Esophagus muscularis mucosa (tissue), 4 donors: ENCODE results near the gene C16orf78. TPM values are rescaled to one million over a fixed set of nuclear protein-coding genes. Genes with fewer than 3 reads are reported as not detected.

Source experiments
- DNase-seq: peaks from one replicate; pipeline ENCODE4 v3.0.0-alpha.2; 2017; ENCODE audit errors: extremely low spot score
- H3K27ac ChIP-seq, 4 donors: fragments of 200-600 bp; sonication (generic); replicated peaks in 1 of 4; 1 replicate in 3 of 4; 2 replicates in 1 of 4; pipeline ENCODE4 v1.5.1; 2016 to 2019; ENCODE audit warnings: mild to moderate bottlenecking in 1 of 4
- H3K27me3 ChIP-seq, 4 donors: fragments of 200-600 bp; sonication (generic); one replicate each; pipeline versions ENCODE4 v1.5.1 to v1.6.0; 2016 to 2019
- H3K36me3 ChIP-seq, 4 donors: fragments of 200-600 bp; sonication (generic); one replicate each; pipeline ENCODE4 v1.5.1; 2016 to 2019
- H3K4me1 ChIP-seq, 4 donors: fragments of 200-600 bp; sonication (generic); one replicate each; pipeline ENCODE4 v1.5.1; 2016 to 2019
- H3K4me3 ChIP-seq, 4 donors: fragments of 200-600 bp; sonication (generic); 1 replicate in 2 of 4; 2 replicates in 2 of 4; pipeline ENCODE4 v1.5.1; 2016 to 2019; ENCODE audit warnings: mild to moderate bottlenecking in 4 of 4, moderate library complexity in 1 of 4
- H3K9me3 ChIP-seq, 4 donors: fragments of 200-600 bp; sonication (generic); 1 replicate in 3 of 4; 2 replicates in 1 of 4; pipeline ENCODE4 v1.5.1; 2016 to 2019
- EP300 ChIP-seq: sonication (generic); formaldehyde crosslinking; IDR thresholded peaks from one replicate; pipeline ENCODE4 v1.6.1; 2017; ENCODE audit warnings: antibody characterized with exemption
- POLR2A ChIP-seq: fragments of 450-650 bp; IDR thresholded peaks from one replicate; pipeline ENCODE4 v1.6.1; 2017; ENCODE audit warnings: antibody characterized with exemption, moderate library complexity, mild to moderate bottlenecking, low read depth
- POLR2AphosphoS5 ChIP-seq, 2 donors: sonication (generic); formaldehyde crosslinking; IDR thresholded peaks; one replicate each; pipeline ENCODE4 v1.6.1; 2017; ENCODE audit warnings: antibody characterized with exemption in 2 of 2
- WGBS: methylation state at CpG from one replicate; pipeline ENCODE4 v1.1.5; 2018; 5-methylcytosine and 5-hydroxymethylcytosine counted together
- intact Hi-C: fragments of 100-400 bp; cut with DNase I; formaldehyde crosslinking; loops from one replicate; pipeline ENCODE4 v1.15.1; 2023
- total RNA-seq, 4 donors: library from RNA; depleted of rRNA; stranded (reverse); fragments of >200 nt; gene quantifications; one replicate each; pipeline versions ENCODE4 v1.1.0 to v1.2.1, GENCODE V29; 2016
- TF ChIP-seq, protein P1 (sequence below), 3 experiments: fragments of 200-600 bp in 2 of 3; fragments of 450-650 bp in 1 of 3; sonication (generic) in 2 of 3; IDR thresholded peaks; one replicate each; pipeline ENCODE4 v1.5.1; 2017 to 2019; ENCODE audit warnings: antibody characterized with exemption in 3 of 3, mild to moderate bottlenecking in 2 of 3, moderate library complexity in 1 of 3

The C16orf78 gene
- total RNA-seq, 4 donors from 2014 or later = not detected

DNA sequence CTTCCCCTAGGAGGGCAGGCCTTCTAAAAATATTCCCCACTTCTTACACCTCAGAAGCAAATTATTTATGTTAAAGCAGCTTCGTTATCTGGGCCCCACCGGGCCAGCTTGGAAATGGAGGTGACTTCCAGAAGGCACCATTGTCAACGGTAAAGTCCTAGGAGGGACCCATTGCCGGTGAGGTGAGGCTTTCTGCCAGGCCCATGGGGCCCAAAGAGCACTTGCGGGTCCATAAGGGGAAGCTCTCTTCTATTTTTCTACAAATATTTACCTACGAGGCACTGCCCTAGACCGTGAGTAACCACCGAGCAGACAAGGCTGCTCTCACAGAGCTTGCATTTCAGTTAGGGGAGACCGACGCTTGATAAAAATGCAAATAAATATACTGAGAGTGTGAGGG, 41.5 kb downstream of the C16orf78 start:
- Histone ChIP-seq H3K27ac (no peak overlapping the region), H3K4me1 (peaks cover 0 to 6% (median 0%) of the 10 kb centered on the region in 4 donors), H3K36me3 (no peaks in the 10 kb centered on the region), H3K9me3 (no peaks in the 10 kb centered on the region), H3K27me3 (peaks cover 0 to 7% (median 0%) of the 10 kb centered on the region in 4 donors), H3K4me3 (no peak overlapping the region)
- WGBS = 92% methylated on average over 10 of the region's 10 CpGs
- intact Hi-C loops = no loop called here
- TF ChIP-seq POLR2A (no peak), EP300 (no peak), POLR2AphosphoS5 (IDR thresholded peaks at IDR 0.05) (no peak)
- TF ChIP-seq, protein P1, sequence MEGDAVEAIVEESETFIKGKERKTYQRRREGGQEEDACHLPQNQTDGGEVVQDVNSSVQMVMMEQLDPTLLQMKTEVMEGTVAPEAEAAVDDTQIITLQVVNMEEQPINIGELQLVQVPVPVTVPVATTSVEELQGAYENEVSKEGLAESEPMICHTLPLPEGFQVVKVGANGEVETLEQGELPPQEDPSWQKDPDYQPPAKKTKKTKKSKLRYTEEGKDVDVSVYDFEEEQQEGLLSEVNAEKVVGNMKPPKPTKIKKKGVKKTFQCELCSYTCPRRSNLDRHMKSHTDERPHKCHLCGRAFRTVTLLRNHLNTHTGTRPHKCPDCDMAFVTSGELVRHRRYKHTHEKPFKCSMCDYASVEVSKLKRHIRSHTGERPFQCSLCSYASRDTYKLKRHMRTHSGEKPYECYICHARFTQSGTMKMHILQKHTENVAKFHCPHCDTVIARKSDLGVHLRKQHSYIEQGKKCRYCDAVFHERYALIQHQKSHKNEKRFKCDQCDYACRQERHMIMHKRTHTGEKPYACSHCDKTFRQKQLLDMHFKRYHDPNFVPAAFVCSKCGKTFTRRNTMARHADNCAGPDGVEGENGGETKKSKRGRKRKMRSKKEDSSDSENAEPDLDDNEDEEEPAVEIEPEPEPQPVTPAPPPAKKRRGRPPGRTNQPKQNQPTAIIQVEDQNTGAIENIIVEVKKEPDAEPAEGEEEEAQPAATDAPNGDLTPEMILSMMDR (IDR thresholded peaks at IDR 0.05) = no peak
- no peak for DNase-seq

DNA sequence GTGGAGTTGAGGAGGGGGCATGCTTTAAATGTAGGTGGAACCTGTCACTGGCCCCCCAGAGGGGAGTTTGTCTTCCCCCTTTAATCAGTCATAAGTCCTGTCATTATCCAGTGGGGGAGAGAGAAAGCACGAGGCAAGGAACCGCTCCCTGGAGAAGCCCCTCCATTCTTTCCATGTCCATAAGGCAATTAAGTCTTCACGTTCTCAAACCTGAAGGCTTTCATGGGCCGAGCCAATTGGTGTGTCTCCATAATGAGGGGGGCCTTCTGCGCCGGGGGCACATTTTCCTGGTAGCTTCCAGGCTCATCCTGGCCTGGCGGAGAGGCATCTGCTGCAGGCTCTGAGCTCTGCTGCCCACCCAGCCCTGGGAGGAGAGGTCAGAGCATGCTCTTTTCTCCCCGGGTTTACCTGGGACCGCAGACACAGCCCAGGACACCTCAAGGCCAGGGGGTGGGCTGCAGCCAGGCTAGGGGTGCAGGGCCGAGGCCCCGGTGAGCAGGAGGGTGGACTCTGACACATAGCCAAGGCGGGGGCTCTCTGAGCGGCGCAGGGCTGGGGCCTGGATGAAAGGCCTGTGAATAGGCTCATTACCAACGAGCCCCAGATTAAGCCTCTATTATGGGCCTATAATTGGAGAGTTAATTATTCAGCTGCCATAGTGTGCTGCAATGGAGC, 42.5 kb downstream of the C16orf78 start:
- H3K36me3 ChIP-seq = no peaks in the 10 kb centered on the region
- TF ChIP-seq POLR2AphosphoS5 (IDR thresholded peaks at IDR 0.05) = no peak
- TF ChIP-seq EP300 = no peak
- TF ChIP-seq, protein P1 (IDR thresholded peaks at IDR 0.05) = no peak
- no peak for TF ChIP-seq POLR2A
- peaks cover 0 to 6% (median 0%) of the 10 kb centered on the region in 4 donors for H3K4me1 ChIP-seq
- no peak overlapping the region for H3K4me3 ChIP-seq
- peaks cover 0 to 7% (median 0%) of the 10 kb centered on the region in 4 donors for H3K27me3 ChIP-seq
- WGBS = 89% methylated on average over 15 of the region's 15 CpGs
- intact Hi-C loops = no loop called here
- no peak for DNase-seq
- no peak overlapping the region for H3K27ac ChIP-seq
- H3K9me3 ChIP-seq = no peaks in the 10 kb centered on the region

DNA sequence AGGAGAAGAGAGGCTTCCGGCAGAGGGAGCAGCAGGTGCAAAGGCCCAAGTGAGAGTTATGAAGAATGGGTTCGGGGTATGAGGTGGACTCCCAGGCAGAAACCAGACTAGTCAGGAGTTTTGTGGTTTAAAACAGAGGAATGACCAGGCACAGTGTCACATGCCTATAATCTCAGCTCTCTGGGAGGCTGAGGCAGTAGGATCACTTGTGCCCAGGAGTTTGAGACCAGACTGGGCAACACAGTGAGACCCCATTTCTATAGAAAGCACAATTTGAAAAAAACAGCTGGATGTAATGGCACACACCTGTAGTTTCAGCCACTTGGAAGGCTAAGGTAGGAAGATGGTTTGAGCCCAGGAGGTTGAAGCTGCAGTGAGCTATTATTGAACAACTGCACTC, 43.8 kb downstream of the C16orf78 start:
- H3K36me3 ChIP-seq = no peaks in the 10 kb centered on the region
- no peak for DNase-seq
- H3K4me1 ChIP-seq = peaks cover 0 to 6% (median 0%) of the 10 kb centered on the region in 4 donors
- TF ChIP-seq POLR2A (no peak), POLR2AphosphoS5 (IDR thresholded peaks at IDR 0.05) (no peak)
- TF ChIP-seq, protein P1 (IDR thresholded peaks at IDR 0.05) = no peak
- intact Hi-C loops = no loop called here
- H3K4me3 ChIP-seq = no peak overlapping the region
- 97% methylated on average over 2 of the region's 2 CpGs for WGBS
- H3K27ac ChIP-seq = no peak overlapping the region
- H3K27me3 ChIP-seq = peaks cover 0 to 12% (median 0%) of the 10 kb centered on the region in 4 donors
- H3K9me3 ChIP-seq = no peaks in the 10 kb centered on the region

DNA sequence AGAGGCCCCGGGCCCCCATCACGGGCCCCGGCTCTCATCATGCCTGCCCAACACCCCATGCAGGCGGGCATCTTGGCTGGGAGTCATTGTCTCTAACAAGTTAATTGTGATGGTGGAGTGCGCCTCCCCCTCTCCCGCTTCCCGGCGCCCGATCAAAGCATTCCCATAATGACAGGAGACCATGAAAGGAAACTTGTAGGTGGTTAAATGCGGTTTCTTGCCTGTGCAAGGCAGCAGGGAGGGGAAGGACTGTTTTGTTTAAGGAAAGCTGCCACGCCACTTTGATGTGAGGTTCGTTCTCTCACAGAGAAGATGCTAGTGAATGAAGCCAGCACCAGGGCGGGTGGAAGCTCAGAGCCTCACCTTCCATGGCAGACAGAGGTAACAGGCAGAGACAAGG, 45.4 kb downstream of the C16orf78 start:
- TF ChIP-seq EP300 (no peak), POLR2A (no peak), POLR2AphosphoS5 (IDR thresholded peaks at IDR 0.05) (no peak)
- TF ChIP-seq, protein P1 (IDR thresholded peaks at IDR 0.05) = no peak
- Histone ChIP-seq H3K9me3 (no peaks in the 10 kb centered on the region), H3K4me1 (peaks cover 0 to 6% (median 0%) of the 10 kb centered on the region in 4 donors), H3K27ac (no peak overlapping the region), H3K27me3 (peaks cover 0 to 19% (median 0%) of the 10 kb centered on the region in 4 donors), H3K4me3 (no peak overlapping the region), H3K36me3 (no peaks in the 10 kb centered on the region)
- no peak for DNase-seq
- intact Hi-C loops = no loop called here
- 72% methylated on average over 11 of the region's 13 CpGs for WGBS
